NCI-H510A treated with DMSO at 0.1 percent for 48 hours (cell line): ENCODE data around the gene PLEKHG4B.
A peak's percentile ranks its signal among the peaks of the same experiment; 100 is the strongest.
"Not testable (repeated sequence)": the region's sequence is repeated elsewhere in the genome, so short reads cannot be mapped to it uniquely, and the experiment has no call there.

Experiments used
- DNase-seq: peaks from one replicate; lab custom pipeline; 2025; lab: John Stamatoyannopoulos, UW

Gene PLEKHG4B

DNA sequence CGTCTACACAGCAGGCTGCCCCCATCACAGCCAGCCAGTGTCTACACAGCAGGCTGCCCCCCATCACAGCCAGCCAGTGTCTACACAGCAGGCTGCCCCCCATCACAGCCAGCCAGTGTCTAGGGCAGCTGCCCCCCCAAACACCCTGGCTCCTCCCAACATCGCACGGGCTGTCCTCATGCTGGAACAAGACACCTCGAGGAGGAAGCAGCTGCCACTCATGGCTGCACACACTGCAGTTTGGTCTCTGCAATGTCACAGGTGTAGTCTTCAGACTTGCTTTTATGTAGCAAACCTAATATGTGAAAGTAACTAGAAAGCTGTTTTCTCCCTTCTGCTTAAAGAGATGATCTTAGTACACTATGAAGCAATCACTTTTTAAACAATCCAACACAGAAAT, 109.0 kb downstream of the PLEKHG4B start:
- DNase-seq = peak; percentile 34

DNA sequence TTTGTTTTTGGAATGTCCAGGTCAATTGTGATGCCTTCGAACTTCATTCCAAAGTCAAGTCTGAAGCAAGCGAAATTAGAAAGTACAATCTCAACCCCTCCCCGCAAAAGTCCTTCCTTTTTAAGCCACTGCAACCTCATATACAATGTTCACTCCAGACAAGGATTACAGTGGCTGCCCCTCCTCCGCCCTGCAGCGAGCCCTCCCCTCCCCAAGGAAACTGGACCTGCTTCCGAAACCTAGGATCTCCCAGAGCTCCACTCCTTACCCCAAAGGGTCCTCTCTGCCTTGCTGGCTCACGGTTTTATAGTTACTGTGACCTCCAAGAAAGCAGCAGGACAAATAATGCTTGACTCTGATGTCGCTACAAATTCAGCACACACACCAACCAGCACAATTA, 109.7 kb downstream of the PLEKHG4B start:
- DNase-seq = no peak

DNA sequence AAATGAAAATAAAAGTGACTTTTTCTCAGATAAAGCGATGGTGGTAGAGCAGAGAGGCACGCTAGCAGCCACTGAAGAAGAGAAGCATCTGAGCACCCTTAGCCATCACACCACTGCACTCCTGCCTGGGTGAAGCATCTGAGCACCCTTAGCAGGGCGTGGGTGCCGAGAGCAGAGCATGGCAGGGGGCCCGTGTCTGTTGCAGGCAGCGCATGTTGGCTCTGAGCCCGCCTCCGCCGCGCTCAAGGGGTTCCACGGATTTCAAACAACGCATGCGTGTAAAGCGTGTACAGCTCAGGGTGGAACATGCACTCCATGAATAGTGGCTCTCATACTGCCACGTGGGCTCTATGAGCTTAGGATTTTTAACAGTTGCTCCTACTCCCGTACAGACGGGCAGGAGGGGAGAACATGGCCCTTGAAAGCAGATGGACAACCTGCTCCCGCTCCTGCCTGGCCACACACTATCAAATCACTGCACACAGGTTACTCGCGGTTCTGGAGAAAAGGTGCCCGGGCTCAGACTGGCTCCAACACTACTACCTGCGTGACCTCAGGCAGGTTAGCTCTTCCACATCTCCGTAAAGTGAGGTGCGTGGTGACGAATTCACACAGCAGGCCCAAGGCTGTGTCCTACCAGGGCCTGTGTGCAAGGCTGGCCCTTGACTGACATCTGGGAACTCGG, 111.4 kb downstream of the PLEKHG4B start:
- no peak for DNase-seq

DNA sequence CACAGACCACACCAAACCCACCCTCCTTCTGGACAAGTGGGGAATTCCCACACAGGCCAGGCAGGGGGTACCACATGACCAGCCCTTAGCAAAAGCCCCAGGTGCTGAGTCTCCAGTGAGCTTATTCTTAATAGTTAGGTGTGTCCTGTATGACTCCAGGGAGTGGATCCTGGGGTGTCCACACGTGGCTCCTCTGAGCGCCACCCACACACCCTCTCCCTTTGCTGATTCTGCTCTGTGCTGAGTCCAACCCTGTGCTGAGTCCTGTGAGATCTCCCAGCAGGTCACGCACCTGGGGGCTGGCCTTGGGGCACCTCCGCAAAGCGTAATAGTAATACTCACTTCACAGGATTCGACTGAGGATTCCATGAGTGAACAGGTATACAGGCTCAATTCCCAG, 112.0 kb downstream of the PLEKHG4B start:
- DNase-seq = no peak

DNA sequence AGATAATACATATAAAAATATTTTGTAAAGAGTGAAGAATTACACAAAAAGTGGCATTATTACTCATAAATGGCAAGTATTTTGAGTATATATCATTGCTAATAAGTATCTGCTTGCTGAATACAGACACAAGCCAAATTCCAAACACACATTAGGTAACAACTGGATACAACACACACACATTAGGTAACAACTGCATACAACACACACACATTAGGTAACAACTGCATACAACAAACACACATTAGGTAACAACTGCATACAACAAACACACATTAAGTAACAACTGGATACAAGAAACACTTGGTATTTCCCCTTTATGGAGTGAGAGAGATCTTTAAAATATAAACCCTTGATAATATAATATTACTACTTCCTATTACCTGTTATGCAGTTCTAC, 112.5 kb downstream of the PLEKHG4B start:
- no peak for DNase-seq

DNA sequence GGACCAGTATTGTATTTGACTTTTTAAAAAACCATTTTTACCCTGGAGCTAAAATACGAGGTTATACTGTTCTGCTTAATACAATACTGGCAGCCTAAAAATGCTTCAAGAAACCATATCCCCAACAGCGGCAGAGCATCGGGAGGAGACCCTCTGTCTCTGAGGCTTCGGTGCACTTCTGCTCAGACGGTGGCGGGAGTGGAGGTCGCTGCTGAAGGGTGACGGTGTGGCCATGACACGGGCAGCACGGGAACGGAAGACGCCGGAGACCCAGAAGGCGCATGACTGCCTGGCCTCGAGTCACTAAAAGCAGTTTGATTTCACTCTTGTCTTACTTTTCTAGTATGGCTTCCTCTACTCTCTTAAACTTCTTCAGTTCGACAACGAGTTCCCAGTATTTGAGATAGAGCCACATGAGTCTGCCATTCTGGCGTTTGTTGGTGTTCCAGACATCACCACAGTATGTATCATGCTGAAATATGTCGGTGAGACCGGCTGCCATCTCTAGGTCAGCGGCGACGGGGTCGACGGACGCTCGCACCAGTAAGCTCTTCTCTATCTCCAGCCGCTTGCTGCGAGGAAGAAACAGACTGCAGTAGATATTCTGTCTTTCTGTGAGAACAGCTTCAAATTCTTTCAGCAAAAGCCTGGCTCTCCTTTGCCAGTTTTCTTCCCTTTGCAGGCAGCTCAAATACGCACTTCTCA, 113.2 kb downstream of the PLEKHG4B start:
- no peak for DNase-seq

DNA sequence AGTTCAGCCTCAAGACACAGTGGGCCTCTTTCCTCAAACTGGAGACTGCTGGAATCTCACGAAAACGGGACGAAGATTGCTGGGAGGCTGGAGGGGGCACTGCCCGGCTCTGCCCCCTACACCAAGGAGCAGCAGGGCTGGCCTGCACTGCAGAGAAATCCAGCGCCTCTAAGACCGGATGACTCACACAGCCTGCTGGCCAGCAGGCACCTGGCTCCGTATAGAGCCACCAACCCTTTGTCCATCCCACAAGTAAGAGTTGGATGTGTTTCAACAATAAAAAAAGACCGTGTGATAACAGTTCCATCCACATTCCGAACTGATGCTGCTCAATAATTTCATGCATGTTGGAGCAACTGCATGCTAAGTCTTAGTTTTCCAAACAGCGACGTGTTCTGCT, 114.4 kb downstream of the PLEKHG4B start:
- DNase-seq = no peak

DNA sequence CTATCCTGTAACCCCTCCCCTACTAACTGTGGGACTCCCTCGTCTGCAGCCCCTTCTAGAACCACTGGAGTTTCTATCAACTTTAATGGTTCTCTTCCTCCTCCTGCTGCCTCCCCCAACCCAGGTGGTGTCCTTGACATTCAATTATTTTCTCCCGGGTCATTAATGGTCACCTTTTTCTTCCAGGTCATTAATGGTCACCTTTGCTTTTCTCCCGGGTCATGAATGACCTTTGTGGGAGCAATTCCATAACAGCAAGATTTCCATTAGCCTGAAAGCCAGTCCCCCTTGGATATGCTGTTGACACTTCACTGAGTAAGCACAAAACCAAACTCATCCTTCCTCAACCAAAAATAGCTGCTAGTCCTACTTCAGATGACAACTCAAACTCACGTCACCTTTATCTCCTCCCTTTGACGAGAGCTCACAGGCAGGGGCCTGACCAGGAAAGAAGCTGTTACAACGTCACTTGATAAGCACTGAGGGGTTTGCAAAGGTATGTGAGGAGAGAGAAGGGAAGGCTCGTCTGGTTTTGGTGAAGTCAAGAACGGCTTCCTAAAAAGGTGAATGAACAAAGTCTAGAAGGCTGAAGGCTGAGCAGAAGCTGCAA, 115.1 kb downstream of the PLEKHG4B start:
- DNase-seq = no peak

DNA sequence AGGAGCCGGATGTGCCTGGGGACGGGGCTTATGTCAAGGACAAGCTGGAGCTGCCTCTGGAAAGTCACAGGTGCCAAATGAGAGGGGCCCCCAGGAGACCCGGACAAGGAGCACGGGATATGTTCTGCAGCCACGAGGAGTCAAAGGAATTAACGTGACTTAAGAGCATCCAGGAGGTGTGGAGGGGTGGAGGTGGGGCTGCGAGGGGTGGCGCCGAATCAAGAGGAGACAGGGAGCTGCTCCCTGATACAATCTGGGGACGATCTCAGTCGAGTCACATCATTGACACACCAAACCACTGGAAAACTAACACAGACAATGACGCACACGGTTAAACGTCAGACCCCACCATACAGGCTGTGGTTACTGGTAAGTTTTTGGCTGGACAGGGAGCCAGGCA, 115.6 kb downstream of the PLEKHG4B start:
- DNase-seq = no peak

DNA sequence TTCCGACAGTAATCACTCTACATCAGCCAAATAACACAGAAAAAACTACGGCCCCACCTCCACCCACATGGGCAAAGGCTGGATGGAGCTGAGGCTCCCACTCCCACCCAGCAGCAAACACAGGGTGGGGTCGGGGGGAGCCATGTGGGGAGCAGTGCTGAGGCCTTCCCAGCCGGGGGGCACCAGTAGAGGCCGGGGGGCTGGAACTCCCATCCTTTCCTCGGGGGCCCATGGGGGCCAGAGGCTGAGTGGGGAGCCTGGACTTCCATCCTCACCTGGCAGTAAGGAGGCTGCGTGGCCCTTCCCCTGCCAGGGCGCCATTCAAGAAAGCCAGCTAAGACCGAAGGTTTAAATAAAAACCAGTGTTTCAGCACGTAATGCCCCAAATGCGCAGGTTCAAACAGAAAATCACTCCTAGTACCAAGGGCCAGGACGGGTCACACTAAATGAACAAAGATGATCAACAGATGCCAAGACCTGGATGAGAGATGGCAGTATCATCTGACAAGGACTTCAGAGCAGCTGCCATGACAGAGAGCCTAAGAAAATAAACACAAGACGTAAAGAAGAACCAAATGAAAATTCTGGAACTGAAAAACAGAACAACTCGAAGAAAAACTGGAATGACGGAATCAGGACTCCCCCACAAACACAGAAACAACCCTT, 116.6 kb downstream of the PLEKHG4B start:
- DNase-seq = no peak

DNA sequence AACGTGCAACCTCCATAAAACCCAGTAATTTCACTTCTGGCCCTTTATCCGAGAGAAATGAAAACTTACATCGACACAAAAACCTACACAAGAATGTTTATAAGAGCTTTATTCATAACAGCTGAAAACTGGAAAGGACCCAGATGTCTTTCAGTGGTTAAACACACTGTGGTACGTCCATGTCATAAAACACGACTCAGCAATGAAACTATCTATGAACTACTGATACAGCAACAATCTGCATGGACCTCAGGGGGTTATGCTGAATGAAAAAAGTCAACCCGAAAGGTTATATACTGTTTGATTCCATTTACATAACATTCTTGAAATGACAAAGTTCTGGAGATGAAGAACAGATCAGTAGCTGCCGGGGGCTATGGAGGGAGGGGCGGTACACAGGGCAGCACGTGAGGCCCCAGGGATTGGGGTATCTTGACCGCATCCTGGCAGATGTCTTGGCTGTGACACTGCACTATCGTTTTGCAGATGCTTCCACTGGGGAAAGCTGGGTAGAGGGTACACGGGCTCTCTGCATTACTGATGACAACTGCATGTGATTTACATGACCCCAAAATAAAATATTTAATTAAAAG, 121.9 kb downstream of the PLEKHG4B start:
- DNase-seq = no peak

DNA sequence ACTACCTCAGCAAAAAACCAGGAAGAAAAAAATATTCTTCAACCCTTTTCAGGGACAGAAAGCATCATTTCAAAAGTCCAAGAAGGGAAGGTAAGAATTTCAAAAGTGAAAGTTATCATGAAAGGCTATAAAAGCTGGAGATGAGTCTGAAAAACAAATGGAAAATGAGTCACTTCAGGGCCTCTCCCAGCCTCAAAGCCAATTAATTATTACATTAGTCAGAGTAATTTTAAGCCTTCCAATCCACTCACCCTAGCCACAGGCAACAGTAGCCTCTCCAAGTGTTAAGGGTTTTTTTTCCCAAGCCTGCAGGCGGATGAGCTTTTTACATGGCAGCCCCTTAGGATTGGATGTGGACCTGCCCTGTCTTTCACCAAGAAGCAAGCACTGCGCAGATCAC, 123.3 kb downstream of the PLEKHG4B start:
- DNase-seq = not testable (repeated sequence)

DNA sequence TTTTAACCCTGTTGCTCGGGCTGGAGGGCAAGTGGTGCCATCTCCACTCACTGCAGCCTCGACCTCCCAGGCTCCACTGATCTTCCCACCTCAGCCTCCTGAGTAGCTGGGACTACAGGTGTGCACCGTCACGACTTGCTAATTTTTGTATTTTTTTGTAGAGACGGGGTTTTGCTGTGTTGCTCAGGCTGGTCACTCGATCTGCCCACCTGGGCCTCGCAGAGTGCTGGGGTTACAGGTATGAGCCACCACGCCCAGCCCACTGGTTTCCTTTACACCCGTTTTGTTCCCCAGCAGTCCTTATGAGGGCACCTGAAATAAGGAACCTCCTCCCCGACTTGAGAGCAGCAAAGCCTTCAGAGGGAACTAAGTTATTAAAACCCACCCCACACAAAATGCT, 124.1 kb downstream of the PLEKHG4B start:
- not testable (repeated sequence) for DNase-seq

DNA sequence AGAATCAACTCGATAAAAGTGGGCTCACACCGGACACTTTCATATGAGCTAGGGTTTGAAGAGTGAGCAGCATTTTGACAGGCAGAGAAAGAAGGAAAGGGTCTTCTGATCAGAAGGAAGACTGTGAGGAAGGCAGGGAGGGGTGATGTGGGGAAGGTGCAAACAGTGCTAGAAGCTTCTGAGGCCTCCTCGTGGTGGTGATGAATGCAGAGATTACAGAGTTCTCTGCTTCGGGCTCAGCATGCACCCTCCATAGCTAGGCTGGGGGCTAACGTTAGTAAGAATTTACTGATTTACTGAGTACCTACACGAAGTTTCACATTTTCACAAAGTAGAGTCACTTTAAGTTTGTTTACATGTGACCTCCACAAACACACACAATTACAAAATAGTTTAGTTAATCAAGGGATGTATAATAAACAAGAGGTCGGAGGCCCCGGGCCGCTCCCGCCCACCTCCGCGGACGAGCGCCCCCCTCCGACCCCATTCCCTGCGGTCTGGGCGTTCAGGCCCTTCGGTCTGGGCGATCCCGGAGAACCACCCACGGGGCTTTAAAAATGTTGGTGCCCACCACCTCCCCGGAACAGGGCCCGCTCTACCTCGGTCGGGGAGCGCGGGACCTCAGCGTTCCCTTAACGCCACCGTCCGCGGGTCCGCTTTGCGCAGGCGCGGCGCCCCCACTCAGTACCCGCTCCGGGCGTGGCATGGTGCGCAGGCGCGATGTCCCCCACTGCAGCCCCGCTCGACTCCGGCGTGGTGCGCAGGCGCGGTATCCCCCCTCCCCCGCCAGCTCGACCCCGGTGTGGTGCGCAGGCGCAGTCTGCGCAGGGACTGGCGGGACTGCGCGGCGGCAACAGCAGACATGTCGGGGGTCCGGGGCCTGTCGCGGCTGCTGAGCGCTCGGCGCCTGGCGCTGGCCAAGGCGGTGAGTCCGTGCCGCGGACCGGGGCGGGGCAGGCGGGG, 125.8 kb downstream of the PLEKHG4B start, which contains the start of the genes CCDC127 and SDHA:
Gene CCDC127 (minus strand): TSS at position 660 of the 963 bp plus-strand sequence. CDS start 1,304 bp downstream, outside the sequence.
Gene SDHA (plus strand): TSS at position 827 of the 963 bp plus-strand sequence. CDS start 36 bp downstream, at position 863.
- peak; percentile 99 for DNase-seq

DNA sequence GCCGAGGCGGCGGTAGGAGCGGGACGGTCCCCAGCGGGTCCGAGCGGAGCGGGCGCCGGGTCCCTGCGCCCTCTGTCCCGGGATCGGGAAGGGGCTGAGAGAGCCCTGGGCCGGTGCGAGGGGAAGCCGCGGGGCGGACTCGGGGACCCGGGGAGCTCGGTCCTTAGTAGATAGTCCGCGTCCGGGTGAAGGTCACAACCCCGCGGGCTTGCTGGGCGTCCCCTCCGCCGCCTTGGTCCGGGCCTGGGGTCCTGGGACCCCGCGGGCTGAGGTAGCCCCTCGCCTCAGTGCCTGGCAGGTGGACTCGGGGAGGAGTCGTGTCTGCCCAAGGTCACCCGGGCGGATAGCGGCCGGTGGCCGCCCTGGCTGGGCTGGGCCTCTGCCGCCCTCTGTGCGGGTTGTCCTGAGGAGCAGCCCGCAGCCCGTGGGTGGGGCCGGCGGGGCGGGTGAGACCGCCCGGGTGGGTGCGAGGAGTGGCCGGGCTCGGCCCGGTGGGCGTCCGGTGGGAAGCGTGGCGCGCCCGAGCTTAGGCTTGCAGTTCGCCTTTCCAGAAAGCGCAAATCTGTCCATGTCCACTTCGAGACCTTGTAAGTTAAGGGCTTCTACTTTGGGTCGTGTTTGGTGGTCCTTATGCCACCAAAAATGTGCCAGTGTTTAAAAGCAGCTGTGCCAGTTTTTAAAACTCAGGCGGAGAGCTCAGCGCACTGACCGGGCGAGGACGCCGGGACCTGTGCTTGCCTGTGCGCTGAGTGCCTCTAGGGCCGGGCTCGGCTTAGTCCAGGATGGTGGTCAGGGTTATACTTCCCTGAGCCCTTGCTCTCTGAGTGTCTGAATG, 126.7 kb downstream of the PLEKHG4B start:
- DNase-seq = peak; percentile 52

DNA sequence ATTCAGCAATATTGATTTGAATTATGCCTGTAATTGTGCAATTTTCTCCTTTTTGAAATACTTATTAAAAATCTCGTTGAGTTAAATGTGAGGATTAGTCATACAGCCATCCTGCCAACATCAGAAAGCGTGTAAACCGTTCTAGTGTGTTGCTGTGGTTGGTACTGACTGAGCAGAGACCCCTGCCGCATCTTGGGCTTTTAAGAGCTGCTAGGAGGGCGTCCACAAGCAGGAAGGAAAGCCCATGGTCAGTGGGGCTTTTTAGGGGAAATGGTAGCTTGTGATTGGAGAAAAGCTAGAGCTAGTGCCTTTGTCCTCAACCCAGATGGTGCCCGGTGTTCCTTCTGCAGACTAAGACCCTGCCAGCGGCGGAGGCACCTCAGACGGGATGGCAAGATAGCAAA, 127.5 kb downstream of the PLEKHG4B start:
- peak; percentile 52 for DNase-seq

DNA sequence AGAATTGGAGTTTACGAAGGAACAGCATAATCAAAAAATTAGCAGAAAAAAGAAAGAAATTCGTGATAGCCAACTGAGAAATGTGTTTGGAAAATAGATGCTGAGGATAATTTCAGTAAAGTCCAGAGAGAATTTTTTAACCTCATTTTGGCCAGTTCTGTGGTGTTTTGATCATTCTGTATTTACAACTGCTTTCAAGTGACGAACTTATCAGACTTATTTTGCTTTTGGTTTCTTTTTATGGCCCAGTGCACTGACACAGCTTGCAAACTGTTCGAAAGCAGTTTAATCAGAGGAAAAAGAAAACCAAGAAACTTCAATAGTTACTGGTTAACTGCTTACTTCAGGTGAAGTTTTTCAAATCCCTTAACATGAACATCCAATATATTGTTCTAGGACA, 128.0 kb downstream of the PLEKHG4B start:
- no peak for DNase-seq

DNA sequence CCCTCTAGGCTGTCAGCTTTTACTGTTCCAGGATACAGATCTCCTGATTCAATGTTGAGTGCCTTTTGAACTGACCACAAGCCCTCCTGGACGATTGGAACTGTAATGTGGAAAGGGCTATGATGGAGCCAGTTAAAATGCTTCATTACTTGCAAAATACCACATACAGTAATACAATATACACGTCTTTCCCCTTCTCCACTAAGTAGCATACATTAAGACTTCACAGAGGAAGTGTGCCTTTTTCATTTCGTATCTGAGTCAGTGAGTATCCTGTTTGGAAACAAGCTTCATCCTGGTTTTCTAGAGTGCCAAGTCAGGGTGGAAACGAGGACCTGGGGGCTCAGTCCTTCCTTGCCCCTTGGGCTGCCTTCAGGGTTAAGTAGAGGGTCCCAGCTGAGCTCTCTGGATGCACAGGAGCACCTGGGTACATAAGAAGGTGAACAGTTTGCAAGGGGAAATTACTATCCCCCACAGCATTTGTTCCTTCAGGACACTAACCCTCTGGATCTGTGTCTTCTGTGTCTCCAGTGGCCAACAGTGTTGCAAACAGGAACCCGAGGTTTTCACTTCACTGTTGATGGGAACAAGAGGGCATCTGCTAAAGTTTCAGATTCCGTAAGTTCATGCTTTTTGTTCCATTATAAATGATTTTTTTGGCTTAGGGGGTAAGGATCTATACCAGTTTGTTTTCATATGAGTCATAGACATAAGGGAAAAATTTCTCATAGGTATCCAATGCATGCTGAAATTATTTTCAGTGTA, 131.2 kb downstream of the PLEKHG4B start:
- DNase-seq = not testable (repeated sequence)

DNA sequence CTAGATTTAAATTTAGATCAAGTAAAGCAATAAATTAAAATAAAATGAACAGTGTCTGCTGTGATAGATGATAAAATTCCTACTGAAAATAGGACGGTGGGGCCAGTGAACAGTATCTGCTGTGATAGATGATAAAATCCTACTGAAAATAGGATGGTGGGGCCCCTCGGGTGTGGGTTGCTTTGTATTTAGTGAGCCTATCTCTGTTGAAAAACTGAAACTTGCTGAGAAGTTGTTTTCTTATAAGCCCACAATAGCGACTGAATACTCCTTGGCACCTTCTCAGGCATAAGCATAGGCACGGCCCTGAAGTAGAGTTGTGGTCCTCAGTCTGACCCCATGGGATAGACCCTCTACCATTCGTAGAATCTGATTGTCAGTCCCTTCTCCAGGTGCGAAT, 131.8 kb downstream of the PLEKHG4B start:
- DNase-seq = no peak
